Mononuclear cell (primary cell): ENCODE data around the gene CLSTN3. TPM values are rescaled to one million over a fixed set of nuclear protein-coding genes. Genes with fewer than 3 reads are reported as not detected.

Experiments used
- H3K27me3 ChIP-seq: 2 replicates; pipeline ENCODE4 v1.6.0; 2011; ENCODE audit warnings: low read length, control low read depth; ENCODE audit not compliant: insufficient read depth
- H3K4me1 ChIP-seq: 2 replicates; pipeline ENCODE4 v1.5.1; 2011; ENCODE audit warnings: mild to moderate bottlenecking, low read length, control low read depth; ENCODE audit not compliant: insufficient read depth
- H3K4me3 ChIP-seq: 2 replicates; pipeline ENCODE4 v1.5.1; 2011; ENCODE audit warnings: mild to moderate bottlenecking, low read length, moderate library complexity
- H3K9me3 ChIP-seq: 2 replicates; pipeline ENCODE4 v1.5.1; 2011; ENCODE audit warnings: low read depth, mild to moderate bottlenecking, control low read depth, low read length
- total RNA-seq: library from RNA; depleted of rRNA; stranded (reverse); fragments of >200 nt; gene quantifications from one replicate; pipeline ENCODE4 v1.2.3, GENCODE V29; 2012

CLSTN3 gene
- total RNA-seq, 1 donor = 13.0 TPM

DNA sequence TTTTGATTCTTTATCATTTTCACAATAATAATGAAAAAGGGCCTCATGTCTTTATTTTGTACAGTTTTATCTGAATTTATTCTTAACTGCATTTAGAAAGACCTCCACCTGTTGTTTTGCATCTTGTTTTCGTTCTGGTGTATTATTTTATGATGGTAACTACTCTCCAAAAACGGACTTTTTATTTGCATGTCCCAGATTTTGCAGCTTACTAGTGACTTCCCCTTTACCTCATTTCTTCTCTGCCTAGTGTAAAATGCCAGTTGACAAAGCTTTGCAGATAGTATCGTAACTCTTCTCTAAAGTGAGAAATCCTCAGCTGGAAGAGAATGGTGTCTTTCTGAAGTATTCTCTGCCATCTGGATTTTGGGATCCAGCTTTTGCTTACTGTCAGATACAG, 76.5 kb downstream of the CLSTN3 start:
- Histone ChIP-seq H3K9me3 (no peaks in the 10 kb centered on the region), H3K4me1 (no peaks in the 10 kb centered on the region), H3K4me3 (no peak overlapping the region), H3K27me3 (no peaks in the 10 kb centered on the region)

DNA sequence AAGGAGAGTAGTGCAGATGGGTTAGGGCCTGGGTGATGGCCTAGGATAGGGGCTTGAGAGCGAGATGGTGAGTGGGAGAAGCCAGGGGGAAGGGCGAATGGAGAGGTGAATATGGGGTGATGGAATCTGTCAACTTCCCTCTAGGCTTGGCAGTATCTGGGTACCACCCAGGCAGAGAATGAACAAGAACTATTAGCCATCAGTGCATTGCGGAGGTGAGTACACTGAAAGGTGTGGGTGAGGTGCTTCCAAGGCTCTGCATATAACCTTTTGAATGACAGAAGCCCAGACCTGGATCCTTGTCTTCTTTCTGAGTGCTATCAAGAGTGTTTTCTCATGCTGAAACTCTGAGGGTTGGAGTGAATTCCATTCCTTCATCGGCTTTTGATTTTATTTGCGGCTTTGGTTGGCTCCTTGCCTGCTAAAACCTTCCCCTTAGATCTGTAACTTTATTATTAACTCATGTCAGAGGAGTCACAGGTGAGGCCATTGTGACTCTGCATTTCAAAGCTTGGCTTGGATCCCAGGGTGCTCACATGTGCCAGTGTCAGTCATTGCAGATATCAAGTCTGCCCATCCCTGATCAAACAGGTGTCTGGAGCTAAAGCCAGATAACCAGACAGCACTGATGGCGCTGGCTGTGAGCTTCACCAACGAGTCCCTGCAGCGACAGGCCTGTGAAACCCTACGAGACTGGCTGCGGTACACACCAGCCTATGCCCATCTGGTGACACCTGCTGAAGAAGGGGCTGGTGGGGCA, 77.9 kb downstream of the CLSTN3 start:
- H3K4me3 ChIP-seq = no peak overlapping the region
- no peaks in the 10 kb centered on the region for H3K27me3 ChIP-seq
- no peaks in the 10 kb centered on the region for H3K4me1 ChIP-seq
- no peaks in the 10 kb centered on the region for H3K9me3 ChIP-seq

Other genes starting within 250 kb of the CLSTN3 start
- gene LRRC23, start 225.5 kb upstream of the CLSTN3 start, total RNA-seq = 4.3 TPM
- gene ENO2, start 215.8 kb upstream of the CLSTN3 start, total RNA-seq = 11.4 TPM
- gene ATN1, start 202.4 kb upstream of the CLSTN3 start, total RNA-seq = 4.6 TPM
- not detected for gene RNU7-1, start 186.6 kb upstream of the CLSTN3 start, total RNA-seq
- 274 TPM for gene C12orf57, start 186.3 kb upstream of the CLSTN3 start, total RNA-seq
- 99.9 TPM for gene PTPN6, start 179.0 kb upstream of the CLSTN3 start, total RNA-seq
- gene PHB2, start 159.7 kb upstream of the CLSTN3 start, total RNA-seq = 131 TPM
- 30.6 TPM for gene EMG1, start 159.5 kb upstream of the CLSTN3 start, total RNA-seq
- 11.0 TPM for gene LPCAT3, start 111.9 kb upstream of the CLSTN3 start, total RNA-seq
- gene C1S, start 69.7 kb upstream of the CLSTN3 start, total RNA-seq = 0.84 TPM
- gene C1R, start 37.9 kb upstream of the CLSTN3 start, total RNA-seq = 1.4 TPM
- 10.6 TPM for gene C1RL, start 21.2 kb upstream of the CLSTN3 start, total RNA-seq
- not detected for gene RBP5, start 1.5 kb upstream of the CLSTN3 start, total RNA-seq
- gene PEX5, start 59.3 kb downstream of the CLSTN3 start, total RNA-seq = 11.9 TPM
- gene ACSM4, start 173.7 kb downstream of the CLSTN3 start, total RNA-seq = not detected